GM21529 (cell line): Measurements from ENCODE around the gene FAM219A.
"Not testable (repeated sequence)": the region's sequence is repeated elsewhere in the genome, so short reads cannot be mapped to it uniquely, and the experiment has no call there.

ENCODE experiments used
- ATAC-seq: cut with Tn5 transposase; IDR thresholded peaks from one replicate; pipeline ENCODE4 v1.9.1; 2021; ENCODE audit not compliant: unreplicated experiment

Gene FAM219A

DNA sequence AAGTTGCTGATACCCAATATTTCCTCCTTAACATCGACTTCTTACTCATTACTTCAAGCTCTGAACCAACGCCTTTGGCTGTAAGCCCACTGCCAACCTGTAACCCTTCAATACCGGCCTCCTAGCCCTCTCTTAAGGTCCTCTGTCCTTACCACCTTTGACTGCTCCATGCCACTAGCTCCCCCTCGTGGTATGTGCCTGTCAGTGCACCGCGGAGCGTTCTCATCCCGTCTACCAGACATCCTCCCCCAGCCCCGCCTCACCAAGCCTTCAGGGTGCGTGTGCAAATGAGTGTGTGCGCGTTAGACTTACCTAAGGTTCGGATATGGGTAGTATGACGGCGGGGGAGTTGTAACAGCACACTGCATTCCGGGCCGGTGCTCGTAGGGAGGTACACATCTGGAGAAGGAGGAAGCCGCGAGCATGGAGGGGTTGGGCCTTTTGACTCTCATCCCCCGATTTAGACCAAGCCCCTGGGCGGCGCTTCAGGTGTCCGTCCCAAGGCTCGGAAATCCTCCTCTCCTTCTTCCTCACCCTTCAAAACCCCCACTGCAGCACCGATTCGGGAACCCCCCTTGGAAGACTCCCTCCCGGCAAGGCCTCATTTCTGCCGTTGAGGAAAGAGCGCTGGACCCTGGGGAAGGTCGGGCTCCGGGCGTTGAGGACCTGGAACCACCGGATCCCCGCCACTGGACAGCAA is 78.9 kb downstream of the FAM219A start:
- ATAC-seq, result peak; percentile 25

DNA sequence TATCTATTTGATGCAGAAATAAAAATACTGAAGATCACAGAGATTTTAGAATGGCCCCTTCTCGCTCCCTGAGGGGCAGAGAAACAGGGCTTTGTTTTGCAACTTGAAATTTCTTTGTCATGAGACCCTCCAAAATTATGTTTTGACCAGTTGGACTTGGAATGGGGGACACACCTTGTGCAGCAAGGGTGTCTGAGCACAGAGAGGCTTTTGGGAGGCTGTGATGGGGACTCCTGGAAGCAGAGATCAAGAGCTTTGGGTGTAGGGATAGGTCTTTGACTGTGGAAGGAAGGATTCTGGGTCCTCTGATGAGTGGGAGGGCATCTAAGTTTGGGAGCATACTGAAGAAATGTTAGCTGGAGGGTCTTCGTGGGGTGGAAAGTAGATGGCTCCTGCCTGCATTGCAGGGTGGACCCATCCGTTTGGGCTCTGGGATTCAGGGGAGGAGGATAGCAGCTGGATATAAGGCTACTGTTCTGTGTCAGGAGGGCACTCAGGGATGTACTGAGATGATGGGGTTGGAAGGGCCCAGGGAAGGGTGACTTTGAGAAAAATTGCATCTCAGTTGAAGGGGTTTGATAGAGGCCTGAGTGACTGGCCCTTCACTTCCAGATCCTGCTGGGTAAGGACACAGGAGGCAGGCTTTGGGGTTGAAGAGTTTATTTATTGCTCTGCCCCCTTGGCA is 79.9 kb downstream of the FAM219A start:
- ATAC-seq, result no peak

DNA sequence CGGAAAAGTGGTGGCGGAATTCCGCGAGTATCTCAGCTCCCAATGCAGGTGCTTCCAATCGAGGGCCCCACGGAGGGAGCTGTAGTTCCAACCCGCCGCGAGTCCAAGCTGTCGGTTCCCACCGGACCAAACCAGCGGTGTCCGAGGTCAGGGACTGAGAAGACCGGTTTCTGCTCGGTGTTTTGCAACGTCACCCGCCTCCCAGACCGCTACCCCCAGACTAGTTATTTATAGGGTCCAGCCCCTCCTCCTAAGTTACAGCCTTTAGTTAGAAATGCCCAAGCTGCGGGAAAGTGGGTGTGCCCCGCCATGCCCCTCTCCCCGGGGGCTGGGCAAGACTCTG is 81.0 kb downstream of the FAM219A start:
- no peak for ATAC-seq

DNA sequence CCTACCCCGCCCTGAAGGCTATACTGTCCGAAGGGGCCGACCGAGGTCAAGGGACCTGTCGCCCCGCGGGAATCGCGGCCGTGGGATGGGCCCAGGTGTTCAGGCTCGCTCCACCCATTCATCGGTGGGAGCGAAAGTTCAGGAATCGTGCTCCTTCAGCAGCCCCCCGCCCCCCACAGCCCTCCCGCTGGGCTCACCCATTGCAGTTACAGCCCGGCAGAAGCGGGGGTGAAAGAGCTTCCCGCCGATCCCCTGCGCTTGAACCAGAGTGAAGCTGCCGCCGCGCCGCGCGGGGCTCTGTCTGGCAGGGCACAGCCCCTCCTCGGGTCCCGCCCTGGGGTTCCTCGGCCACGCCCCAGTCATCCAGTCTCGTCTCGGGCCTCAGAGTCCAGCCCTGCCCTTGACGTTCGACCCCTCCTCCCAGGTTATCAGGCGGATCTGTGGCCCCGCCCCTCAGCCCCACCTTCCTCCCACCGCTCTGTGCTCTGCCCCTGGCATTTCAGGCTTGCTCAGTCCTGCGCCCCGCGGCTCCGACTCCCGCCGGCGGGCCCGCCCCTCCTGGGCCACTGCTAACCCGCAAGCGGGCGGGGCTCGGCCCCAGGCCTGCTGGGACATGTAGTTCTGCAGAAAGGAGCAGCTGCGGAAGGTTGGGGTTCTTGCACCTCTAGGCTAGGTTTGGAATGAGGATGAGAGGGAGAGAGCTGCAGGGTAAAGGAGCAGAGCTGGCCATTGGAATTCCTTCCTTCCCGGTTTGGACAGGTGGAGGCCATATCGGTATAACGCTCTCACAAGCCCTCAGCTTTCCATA is 81.6 kb downstream of the FAM219A start, which contains the start of gene MYORG:
Gene MYORG (minus strand): TSS at position 303 of the 808 bp plus-strand sequence. CDS start 3,955 bp downstream, outside the sequence.
- ATAC-seq, result peak; percentile 84

DNA sequence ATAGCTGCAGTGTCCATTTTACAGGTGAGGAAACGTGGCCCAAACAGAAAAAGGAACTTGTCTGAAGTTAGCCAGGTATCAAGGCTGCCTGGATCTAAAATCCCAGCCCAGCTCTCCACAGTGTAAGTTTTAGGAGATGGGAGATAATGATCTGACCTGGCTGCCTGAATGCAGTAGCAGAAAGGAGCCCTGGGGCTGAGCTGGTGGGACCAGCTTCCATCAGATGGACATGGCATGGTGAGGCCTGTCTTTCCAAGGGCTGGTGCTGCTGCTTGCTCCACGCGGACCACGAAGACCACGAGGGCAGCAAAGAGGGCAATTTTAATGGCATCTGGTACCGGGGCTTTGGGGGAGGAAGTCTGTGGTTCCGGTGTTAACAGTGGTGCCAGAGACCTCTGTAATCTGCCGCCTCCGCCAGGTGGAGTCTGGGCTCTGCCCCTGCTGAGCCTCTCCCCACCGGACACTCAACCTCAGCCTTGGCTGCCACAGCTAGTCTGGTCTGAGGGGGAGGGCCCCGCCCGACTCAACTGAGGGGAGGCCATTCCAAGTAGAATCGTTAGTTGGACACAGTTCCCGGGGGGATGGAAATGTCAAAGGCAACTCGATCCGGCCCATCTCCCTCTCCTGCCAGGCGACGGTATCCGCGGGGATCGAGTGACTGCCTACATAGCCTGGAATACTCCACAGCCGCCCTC is 82.3 kb downstream of the FAM219A start:
- no peak for ATAC-seq

DNA sequence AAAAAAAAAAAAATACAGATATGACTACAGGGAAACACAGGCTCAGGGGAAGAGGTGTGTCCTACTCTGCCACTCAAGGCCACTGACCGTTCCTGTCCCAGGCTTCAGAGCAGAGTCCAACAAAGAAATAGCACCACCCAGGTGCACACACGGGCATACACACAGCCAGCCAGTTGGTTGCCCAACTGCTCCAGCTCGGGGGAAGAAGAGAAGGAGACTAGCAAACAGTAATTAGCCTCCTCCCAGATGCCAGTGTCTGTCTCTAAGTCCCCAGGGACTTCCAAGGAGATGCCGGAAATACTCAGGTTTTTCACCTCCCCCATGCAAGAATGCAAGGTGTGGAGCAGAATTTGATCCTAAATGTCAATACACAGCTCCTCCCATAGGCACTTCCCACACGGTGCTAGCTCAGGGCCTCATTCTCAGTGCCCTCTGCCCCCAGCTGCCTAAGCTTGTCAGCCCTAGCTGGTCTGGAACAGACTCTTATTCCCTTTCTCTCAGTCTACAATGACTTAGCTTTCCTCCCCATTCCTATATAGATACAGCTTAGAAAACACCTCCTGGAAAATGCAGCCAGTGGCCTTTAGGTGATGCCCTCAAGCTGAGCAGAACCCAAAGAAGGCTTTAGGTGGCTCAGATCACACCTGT is 83.3 kb downstream of the FAM219A start:
- no peak for ATAC-seq

DNA sequence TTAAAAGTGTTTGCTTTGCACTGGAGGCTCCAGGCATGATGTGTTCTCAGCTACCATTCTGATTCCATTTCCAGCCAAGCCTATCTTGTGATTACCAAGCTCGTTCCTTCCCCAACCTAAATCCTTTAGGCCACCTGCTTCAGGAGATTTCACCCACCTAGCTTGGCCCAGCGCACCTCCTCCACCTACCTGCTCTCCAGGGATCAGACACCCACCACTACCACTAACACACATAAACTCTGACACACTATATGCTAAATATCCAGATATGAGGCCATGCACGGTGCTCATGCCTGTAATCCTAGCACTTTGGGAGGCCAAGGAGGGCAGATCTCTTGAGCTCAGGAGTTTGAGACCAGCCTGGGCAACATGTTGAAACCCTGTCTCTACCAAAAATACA is 84.0 kb downstream of the FAM219A start:
- no peak for ATAC-seq

DNA sequence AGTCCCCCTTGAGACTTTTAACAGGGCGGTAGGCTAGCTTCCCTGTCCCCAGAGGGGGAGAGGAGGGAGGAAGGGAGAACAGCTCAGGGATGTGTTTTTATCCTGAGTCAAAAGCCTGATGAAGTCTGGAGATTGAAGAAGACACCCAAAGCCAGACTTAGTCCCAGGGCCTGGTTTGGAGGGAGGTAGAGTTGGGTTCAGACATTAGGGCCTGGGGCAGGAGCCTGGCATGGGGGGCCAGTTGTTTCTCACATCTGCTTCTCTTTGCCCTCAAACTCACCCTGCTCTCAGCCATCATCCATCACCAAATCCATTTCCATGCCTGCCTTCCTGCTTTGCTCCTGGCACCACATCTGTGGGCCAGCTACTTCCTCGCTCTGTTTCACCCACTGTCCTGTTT is 84.6 kb downstream of the FAM219A start:
- no peak for ATAC-seq

DNA sequence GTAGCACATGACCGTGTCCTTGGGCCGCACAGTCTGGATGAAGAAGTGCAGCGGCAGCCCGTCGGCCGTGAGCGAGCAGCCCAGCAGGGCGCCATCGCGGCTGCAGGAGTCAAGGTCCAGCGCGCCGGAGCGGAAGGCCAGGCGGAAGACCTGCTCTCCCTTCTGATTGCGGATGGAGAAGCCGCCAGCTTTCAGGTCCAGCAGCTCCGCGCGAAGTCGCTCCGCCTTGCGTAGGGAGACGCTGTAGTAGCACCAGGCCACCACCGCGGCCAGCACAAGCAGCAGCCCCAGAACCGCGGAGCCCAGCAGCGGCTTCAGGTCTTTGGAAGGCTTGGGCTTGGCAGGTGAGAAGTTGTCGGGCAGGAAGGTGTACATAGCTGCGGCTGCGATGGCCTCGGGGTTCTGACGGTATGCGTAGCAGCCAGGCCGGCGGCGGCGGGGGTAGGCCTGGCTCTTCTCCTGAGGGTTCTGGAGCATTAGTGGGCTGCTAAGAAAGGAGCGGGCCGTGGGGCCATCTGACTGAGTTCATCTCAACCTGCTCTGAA is 85.8 kb downstream of the FAM219A start:
- no peak for ATAC-seq

DNA sequence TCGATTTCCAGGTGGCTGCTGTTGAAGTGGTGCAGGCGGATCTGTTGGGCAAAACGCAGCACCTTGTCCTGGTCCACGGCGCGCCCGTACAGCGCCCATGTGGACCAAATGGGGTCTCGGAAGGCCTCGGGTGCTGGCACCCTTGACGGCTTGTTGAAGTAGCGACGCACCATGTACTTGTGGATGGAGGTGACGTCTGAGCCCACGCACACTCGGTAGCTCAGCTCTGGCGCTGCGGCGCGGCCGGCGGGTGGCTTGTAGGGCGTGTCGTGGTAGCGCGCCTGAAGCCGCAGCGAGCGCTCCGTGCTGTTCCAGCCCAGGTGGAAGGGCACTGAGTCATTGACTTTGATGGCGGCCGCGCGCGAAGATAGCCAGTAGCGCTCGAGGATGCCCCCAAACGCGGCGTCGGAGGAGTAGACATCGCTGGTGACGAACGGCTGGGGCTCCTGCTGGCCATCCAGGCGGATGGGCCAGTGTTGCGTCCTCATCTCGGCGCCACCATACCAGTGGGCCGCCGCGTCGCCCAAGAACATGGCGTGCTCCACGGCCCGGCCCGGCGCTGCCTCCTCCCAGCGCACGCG is 86.4 kb downstream of the FAM219A start:
- ATAC-seq, result no peak

DNA sequence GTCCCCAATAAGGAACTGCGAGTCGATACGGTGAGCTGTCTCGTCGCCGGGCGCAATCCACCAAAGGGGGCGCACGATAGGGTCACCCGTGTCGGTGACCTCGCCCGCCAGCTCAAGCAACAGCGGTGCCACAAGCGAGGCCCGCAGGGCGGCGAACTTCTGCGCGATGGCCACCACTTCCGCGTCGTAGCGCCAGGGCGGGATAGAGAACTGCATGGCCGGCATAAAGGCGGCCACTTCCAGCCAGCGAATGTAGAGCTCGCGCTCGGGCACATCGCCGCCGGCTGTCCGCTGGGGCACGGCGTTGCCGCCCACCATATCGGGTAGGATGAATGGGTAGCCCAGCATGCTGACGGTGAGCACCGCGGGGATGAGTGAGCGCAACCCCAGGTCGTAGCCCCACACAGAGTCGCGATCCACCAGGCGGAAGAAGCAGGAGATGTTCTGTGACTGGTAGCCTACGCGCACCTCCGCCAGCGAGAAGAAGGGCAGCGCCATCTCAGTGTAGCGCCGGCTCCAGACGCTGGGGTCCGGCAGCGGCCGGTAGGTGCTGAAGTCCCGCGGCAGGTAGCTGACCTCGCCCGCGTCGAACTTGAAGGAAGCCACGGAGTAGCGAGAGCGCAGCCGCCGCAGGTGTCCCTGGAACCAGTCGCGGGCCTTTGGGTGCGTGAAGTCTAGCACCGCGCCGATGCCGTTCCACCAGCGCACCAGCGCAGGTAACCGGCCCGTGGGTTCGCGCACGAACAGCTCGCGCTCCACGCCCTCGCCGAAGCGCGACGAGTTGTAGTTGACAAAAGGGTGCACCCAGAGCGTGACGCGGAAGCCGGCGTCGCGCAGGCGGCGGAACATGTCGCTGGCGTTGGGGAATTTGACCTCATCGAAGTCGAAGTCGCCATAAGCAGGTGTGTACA is 87.1 kb downstream of the FAM219A start:
- no peak for ATAC-seq

DNA sequence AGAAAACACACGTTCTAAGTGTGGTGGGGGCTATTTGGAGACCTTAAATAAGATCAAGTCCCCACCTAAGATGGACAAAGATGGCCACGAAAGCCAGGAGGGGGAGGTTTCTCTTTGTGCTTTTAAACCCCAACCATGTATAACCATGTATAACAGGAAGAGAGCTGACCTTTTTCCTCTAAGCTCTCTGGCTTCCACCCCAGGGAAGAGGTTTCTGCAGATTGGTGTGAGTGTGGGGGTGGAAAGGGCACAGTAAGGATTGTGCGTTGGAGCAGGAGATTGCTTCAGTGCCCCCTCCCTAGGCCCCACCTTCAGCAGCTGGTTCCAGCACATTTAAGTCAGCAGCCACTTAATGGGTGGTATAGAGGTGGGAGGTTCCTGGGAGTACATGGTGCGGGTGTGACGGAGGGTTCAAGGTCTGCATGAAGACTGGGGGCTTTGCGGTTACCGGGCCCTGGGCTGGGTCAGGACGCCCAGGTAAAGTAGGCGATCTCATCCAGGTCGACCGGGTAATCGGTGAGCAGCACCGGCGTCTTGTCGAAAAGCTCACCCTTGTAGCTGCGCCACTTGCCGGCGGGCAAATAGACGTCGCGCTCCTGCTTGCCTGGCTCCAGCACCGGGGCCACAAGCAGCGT is 87.9 kb downstream of the FAM219A start:
- no peak for ATAC-seq

DNA sequence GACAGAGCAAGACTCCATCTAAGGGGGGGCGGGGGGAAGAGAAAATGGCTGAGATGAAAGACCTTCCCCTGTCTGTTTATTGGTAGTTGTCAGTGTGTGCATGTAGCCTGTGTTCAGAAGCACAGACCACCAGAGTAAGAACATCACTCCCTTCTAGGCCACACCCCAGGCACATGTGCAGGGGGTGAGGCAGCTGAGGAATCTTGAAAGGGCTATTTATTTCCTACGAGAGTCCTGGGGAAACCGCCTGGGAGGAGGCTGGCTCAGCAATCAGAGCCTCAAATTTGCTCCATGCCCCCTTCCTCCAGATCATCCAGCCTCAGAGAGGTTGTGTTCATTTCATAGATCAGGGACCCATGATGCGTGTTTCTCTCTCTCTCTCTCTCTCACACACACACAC is 88.7 kb downstream of the FAM219A start:
- no peak for ATAC-seq

DNA sequence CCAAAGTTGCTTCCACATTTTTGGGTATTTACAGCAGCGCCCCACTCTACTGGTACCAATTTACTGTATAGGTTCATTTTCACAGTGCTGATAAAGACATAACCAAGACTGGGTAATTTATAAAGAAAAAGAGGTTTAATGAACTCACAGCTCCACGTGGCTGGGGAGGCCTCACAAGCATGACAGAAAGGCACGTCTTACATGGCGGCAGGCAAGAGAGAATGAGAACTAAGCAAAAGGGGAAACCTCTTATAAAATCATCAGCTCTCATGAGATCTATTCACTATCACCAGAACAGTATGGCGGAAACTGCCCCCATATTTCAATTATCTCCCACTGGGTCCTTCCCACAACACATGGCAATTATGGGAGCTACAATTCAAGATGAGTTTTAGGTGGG is 89.6 kb downstream of the FAM219A start:
- ATAC-seq, result not testable (repeated sequence)

DNA sequence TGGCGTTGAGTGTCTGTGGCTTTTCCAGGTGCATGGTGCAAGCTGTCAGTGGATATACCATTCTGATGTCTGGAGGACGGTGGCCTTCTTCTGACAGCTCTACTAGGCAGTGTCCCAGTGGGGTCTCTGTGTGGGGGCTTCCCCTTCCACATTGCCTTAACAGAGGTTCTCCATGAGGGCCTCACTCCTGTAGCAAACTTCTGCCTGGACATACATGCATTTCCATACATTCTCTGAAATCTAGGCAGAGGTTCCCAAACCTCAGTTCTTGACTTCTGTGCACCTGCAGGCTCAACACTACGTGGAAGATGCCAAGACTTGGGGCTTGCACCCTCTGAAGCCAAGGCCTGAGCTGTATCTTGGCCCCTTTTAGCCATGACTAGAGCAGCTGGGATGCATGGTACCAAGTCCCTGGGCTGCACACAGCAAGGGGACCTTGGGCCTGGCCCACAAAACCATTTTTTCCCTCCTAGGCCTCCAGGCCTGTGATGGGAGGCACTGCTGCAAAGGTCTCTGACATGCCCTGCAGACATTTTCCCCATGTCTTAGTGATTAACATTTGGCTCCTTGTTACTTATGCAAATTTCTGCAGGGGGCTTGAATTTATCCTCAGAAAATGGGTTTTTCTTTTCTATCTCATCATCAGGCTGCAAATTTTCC is 90.5 kb downstream of the FAM219A start:
- ATAC-seq, result not testable (repeated sequence)

DNA sequence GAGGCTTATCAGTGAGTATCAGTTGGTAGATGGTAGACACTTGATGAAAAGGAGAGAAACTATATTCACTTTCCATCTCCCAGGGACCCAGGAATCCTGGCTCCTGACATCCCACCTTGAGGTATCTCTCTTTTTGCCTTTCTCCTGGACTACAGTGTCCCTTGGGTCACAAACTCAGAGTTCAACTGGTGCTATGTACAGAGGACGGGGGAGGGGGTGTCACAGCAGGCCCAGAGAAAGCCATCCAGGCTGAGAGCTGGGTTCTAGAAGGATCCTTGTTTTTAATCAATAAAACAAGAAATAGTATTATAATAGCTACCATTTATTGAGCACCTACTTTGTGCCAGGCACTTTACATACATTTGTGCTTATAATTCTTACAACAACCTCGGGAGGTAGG is 92.0 kb downstream of the FAM219A start:
- no peak for ATAC-seq

DNA sequence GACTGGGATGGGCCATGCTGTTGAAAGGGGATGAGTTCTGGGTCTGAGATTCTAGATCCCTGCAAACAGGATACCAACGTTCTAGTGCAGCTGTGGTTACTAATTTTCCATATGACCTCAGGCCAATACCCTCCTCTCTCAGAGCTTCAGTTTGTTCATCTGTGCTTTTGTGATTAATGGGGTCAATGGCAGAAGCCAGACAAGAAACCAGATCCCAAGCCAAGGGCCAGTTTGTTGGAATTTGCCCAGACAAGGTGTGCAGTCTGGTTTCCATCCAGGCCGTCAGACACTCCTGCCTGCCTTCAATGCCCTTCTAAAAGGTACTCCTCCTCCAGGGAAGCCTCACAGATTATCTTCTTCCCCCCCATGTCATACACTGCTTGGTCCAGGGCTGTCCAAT is 93.1 kb downstream of the FAM219A start:
- ATAC-seq, result no peak
